Activated naive CD8-positive, alpha-beta T cell treated with anti-CD3 and anti-CD28 coated beads, Interleukin-2, amount 10 ng/mL, durations not matched to agents 7 days and 5 days (primary cell): Measurements from ENCODE around the gene BRD9. TPM values are rescaled to one million over a fixed set of nuclear protein-coding genes. Genes with fewer than 3 reads are reported as not detected.
"Not testable (repeated sequence)": the region's sequence is repeated elsewhere in the genome, so short reads cannot be mapped to it uniquely, and the experiment has no call there.

ENCODE experiments used
- ATAC-seq: fragments of 150-1000 bp; cut with Tn5 transposase; one replicate; pipeline ENCODE4 v1.10.0; 2021; ENCODE audit warnings: low read depth, moderate library complexity
- POLR2A ChIA-PET: fragments of 350-600 bp; sonication (Branson Sonifier 250); formaldehyde crosslinking; loops from one replicate; lab custom pipeline; 2021; ENCODE audit warnings: antibody characterized with exemption; lab: Charles Lee
- DNase-seq: peaks from one replicate; pipeline ENCODE4 v3.0.0; 2021
- H3K27ac Mint-ChIP-seq: one replicate; pipeline ENCODE4 v1.8.0; 2022; ENCODE audit warnings: mild to moderate bottlenecking, mixed read lengths
- H3K27me3 Mint-ChIP-seq: one replicate; pipeline ENCODE4 v1.8.0; 2022; ENCODE audit warnings: mild to moderate bottlenecking, moderate library complexity, mixed read lengths
- H3K36me3 Mint-ChIP-seq: one replicate; pipeline ENCODE4 v1.8.0; 2021; ENCODE audit warnings: mild to moderate bottlenecking, mixed read lengths
- H3K4me1 Mint-ChIP-seq: one replicate; pipeline ENCODE4 v1.8.0; 2021; ENCODE audit warnings: mixed read lengths
- H3K4me3 Mint-ChIP-seq: one replicate; pipeline ENCODE4 v1.8.0; 2022; ENCODE audit warnings: mild to moderate bottlenecking, moderate library complexity, mixed read lengths
- H3K9me3 Mint-ChIP-seq: one replicate; pipeline ENCODE4 v1.8.0; 2021; ENCODE audit warnings: mixed read lengths
- total RNA-seq, 2 experiments: library from RNA; stranded (reverse); gene quantifications; one replicate each; pipeline ENCODE4 v1.2.3, GENCODE V29; 2021

The BRD9 gene
- total RNA-seq, 2 experiments from 2014 or later, result 63.5 to 65.6 TPM

GRCh38 chr5:931570-932145, 39.1 kb upstream of the BRD9 start:
- POLR2A ChIA-PET, result no interaction called here
- H3K36me3 Mint-ChIP-seq, result peaks cover 3% of the 10 kb centered on the region
- H3K27me3 Mint-ChIP-seq, result peaks cover 13% of the 10 kb centered on the region
- no peak for DNase-seq
- H3K9me3 Mint-ChIP-seq, result no peaks in the 10 kb centered on the region
- H3K4me1 Mint-ChIP-seq, result peaks cover 12% of the 10 kb centered on the region
- ATAC-seq, result no peak
- no peak overlapping the region for H3K27ac Mint-ChIP-seq
- no peak overlapping the region for H3K4me3 Mint-ChIP-seq

- POLR2A ChIA-PET, result no interaction called here
- Mint-ChIP-seq H3K36me3 (peaks cover 3% of the 10 kb centered on the region), H3K27me3 (peaks cover 21% of the 10 kb centered on the region), H3K4me3 (no peak overlapping the region), H3K4me1 (peaks cover 11% of the 10 kb centered on the region), H3K27ac (no peak overlapping the region), H3K9me3 (no peaks in the 10 kb centered on the region)
- ATAC-seq (no peak), DNase-seq (no peak)
Measured at GRCh38 chr5:930866-931265, 38.3 kb upstream of the BRD9 start.

DNA sequence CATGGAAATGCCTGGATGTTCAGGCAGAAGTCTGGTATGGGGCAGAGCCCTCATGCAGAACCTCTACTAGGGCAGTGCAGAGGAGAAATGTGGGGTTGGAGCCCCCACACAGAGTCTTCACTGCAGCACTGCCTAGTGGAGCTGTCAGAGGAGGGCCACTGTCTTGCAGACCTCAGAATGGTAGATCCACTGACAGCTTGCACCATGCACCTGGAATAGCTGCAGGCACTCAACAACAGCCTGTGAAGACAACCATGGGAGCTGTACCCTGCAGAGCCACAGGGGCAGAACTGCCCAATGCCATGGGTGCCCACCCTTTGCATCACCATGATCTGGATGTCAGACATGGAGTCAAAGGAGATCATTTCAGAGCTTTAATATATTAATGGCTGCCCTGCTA, 37.0 kb upstream of the BRD9 start:
- peaks cover 32% of the 10 kb centered on the region for H3K27me3 Mint-ChIP-seq
- POLR2A ChIA-PET, result no interaction called here
- DNase-seq (no peak), ATAC-seq (no peak)
- H3K4me3 Mint-ChIP-seq, result no peak overlapping the region
- no peak overlapping the region for H3K27ac Mint-ChIP-seq
- no peaks in the 10 kb centered on the region for H3K9me3 Mint-ChIP-seq
- peaks cover 6% of the 10 kb centered on the region for H3K4me1 Mint-ChIP-seq
- peaks cover 3% of the 10 kb centered on the region for H3K36me3 Mint-ChIP-seq

- H3K9me3 Mint-ChIP-seq, ATAC-seq, H3K4me3 Mint-ChIP-seq, H3K27ac Mint-ChIP-seq, DNase-seq, H3K4me1 Mint-ChIP-seq, POLR2A ChIA-PET, H3K36me3 Mint-ChIP-seq: not testable (repeated sequence)
- H3K27me3 Mint-ChIP-seq, result peaks cover 32% of the 10 kb centered on the region
Measured at GRCh38 chr5:929182-929581, 36.6 kb upstream of the BRD9 start.

- Mint-ChIP-seq H3K27me3 (peaks cover 32% of the 10 kb centered on the region), H3K27ac (no peak overlapping the region), H3K4me3 (peak overlapping the region; percentile 20), H3K4me1 (peaks cover 4% of the 10 kb centered on the region), H3K9me3 (no peaks in the 10 kb centered on the region), H3K36me3 (peaks cover 3% of the 10 kb centered on the region)
- POLR2A ChIA-PET, result no interaction called here
- ATAC-seq, result no peak
- DNase-seq, result no peak
Measured at GRCh38 chr5:927172-928015, 34.8 kb upstream of the BRD9 start.

- Mint-ChIP-seq H3K36me3 (peaks cover 3% of the 10 kb centered on the region), H3K27ac (no peak overlapping the region), H3K27me3 (peaks cover 32% of the 10 kb centered on the region), H3K4me3 (no peak overlapping the region), H3K9me3 (no peaks in the 10 kb centered on the region), H3K4me1 (peaks cover 4% of the 10 kb centered on the region)
- DNase-seq (peak; percentile 54), ATAC-seq (peak; percentile 57)
- POLR2A ChIA-PET, result no interaction called here
Measured at GRCh38 chr5:926417-927171, 34.0 kb upstream of the BRD9 start.

GRCh38 chr5:923281-923873, 30.8 kb upstream of the BRD9 start:
- DNase-seq (peak; percentile 84), ATAC-seq (peak; percentile 92)
- H3K9me3 Mint-ChIP-seq, result no peaks in the 10 kb centered on the region
- H3K4me1 Mint-ChIP-seq, result peaks cover 4% of the 10 kb centered on the region
- peaks cover 4% of the 10 kb centered on the region for H3K36me3 Mint-ChIP-seq
- POLR2A ChIA-PET, result no interaction called here
- H3K27me3 Mint-ChIP-seq, result peaks cover 32% of the 10 kb centered on the region
- no peak overlapping the region for H3K27ac Mint-ChIP-seq
- no peak overlapping the region for H3K4me3 Mint-ChIP-seq

- H3K4me3 Mint-ChIP-seq, result no peak overlapping the region
- no peak overlapping the region for H3K27ac Mint-ChIP-seq
- H3K27me3 Mint-ChIP-seq, result peaks cover 26% of the 10 kb centered on the region
- POLR2A ChIA-PET, result no interaction called here
- DNase-seq (no peak), ATAC-seq (no peak)
- no peaks in the 10 kb centered on the region for H3K9me3 Mint-ChIP-seq
- H3K36me3 Mint-ChIP-seq, result peaks cover 2% of the 10 kb centered on the region
- peaks cover 4% of the 10 kb centered on the region for H3K4me1 Mint-ChIP-seq
Measured at GRCh38 chr5:922436-923280, 30.1 kb upstream of the BRD9 start.

- Mint-ChIP-seq H3K4me3 (no peak overlapping the region), H3K9me3 (no peaks in the 10 kb centered on the region), H3K27me3 (peaks cover 20% of the 10 kb centered on the region), H3K36me3 (peaks cover 2% of the 10 kb centered on the region), H3K27ac (no peak overlapping the region), H3K4me1 (peaks cover 4% of the 10 kb centered on the region)
- DNase-seq, result no peak
- ATAC-seq, result no peak
- POLR2A ChIA-PET, result no interaction called here
Measured at GRCh38 chr5:921456-922435, 29.1 kb upstream of the BRD9 start.

DNA sequence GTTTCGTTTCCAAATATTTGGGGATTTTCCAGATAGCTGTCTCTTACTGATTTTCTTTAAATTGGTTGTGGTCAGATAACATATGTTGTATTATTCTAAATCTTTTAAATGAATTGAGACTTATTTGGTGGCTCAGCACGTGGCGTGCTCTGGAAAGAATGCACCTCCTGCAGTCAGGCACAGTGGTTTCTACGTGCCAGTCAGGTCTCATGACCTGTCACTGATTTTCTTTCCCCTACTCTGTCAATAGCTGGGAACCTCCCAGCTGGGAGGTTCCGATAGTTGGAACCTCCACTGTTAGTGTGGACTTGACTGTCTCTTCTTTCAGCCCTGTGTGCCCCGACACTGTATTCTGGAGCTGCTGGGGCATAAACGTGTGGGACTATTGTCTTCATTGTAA, 27.7 kb upstream of the BRD9 start:
- H3K9me3 Mint-ChIP-seq, result no peaks in the 10 kb centered on the region
- H3K27me3 Mint-ChIP-seq, result peaks cover 6% of the 10 kb centered on the region
- ATAC-seq (no peak), DNase-seq (no peak)
- peaks cover 2% of the 10 kb centered on the region for H3K36me3 Mint-ChIP-seq
- no peak overlapping the region for H3K27ac Mint-ChIP-seq
- peaks cover 4% of the 10 kb centered on the region for H3K4me1 Mint-ChIP-seq
- H3K4me3 Mint-ChIP-seq, result no peak overlapping the region
- POLR2A ChIA-PET, result no interaction called here

DNA sequence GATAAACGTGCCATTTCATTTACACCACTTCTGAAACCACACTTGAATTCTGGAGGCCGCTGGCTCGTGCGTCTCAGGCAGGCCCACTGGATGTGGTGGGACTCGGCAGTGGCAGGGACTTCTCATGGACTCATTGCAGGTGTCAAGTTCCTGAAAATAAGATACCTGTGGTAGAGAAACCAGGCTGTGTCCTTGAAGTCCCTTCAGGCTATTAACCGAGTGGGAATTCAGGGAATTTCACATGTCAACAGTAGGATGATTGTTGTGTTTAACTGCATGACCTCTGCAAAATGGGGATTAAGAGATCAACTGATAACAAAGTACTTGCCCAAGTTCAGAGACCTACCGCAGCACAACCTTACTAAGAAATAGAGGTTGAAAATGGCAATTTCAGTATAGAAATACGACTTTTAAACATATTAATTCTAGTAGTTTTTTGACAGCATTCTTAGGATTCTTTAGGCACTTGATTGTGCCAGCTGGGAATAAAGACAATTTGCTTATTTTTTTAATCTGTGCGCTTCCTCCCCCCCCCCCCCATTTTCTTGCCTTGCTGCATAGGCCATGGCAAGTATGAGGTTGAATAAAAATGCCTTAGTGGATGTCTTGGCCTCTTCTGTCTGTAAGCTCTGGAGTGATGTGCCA, 26.9 kb upstream of the BRD9 start:
- POLR2A ChIA-PET, result no interaction called here
- no peaks in the 10 kb centered on the region for H3K27me3 Mint-ChIP-seq
- H3K4me1 Mint-ChIP-seq, result peaks cover 4% of the 10 kb centered on the region
- H3K36me3 Mint-ChIP-seq, result peaks cover 2% of the 10 kb centered on the region
- ATAC-seq (no peak), DNase-seq (no peak)
- H3K27ac Mint-ChIP-seq, result no peak overlapping the region
- no peaks in the 10 kb centered on the region for H3K9me3 Mint-ChIP-seq
- H3K4me3 Mint-ChIP-seq, result no peak overlapping the region
